Activated CD4-positive, alpha-beta T cell treated with anti-CD3 and anti-CD28 coated beads for 36 hours (primary cell): ENCODE results near the gene CADM2. TPM values are rescaled to one million over a fixed set of nuclear protein-coding genes. Genes with fewer than 3 reads are reported as not detected.

Experiments
- ATAC-seq: fragments of 200-7000 bp; cut with Tn5 transposase; one replicate; pipeline ENCODE4 v1.10.0; 2021; ENCODE audit warnings: mild to moderate bottlenecking, moderate library complexity
- CTCF ChIA-PET: fragments of 350-600 bp; sonication (Branson Sonifier 250); formaldehyde crosslinking; loops from one replicate; lab custom pipeline; 2021; ENCODE audit warnings: antibody characterized with exemption; lab: Charles Lee
- POLR2A ChIA-PET: fragments of 350-600 bp; sonication (Branson Sonifier 250); formaldehyde crosslinking; loops from one replicate; lab custom pipeline; 2021; ENCODE audit warnings: antibody characterized with exemption, inconsistent platforms; lab: Charles Lee
- DNase-seq: peaks from one replicate; pipeline ENCODE4 v3.0.0-alpha.2; 2020
- H3K27ac Mint-ChIP-seq: one replicate; pipeline ENCODE4 v1.8.0; 2021; ENCODE audit warnings: mixed read lengths
- H3K27me3 Mint-ChIP-seq: one replicate; pipeline ENCODE4 v1.8.0; 2021; ENCODE audit warnings: mixed read lengths
- H3K36me3 Mint-ChIP-seq: one replicate; pipeline ENCODE4 v1.8.0; 2021; ENCODE audit warnings: low read depth, mixed read lengths
- H3K4me1 Mint-ChIP-seq: one replicate; pipeline ENCODE4 v1.8.0; 2021; ENCODE audit warnings: mixed read lengths
- H3K4me3 Mint-ChIP-seq: one replicate; pipeline ENCODE4 v1.8.0; 2021; ENCODE audit warnings: mild to moderate bottlenecking, moderate library complexity, mixed read lengths
- H3K9me3 Mint-ChIP-seq: one replicate; pipeline ENCODE4 v1.8.0; 2021; ENCODE audit warnings: low read depth, mixed read lengths
- intact Hi-C, 2 experiments: fragments of 100-400 bp; cut with DNase I in 1 of 2; cut with micrococcal nuclease in 1 of 2; formaldehyde crosslinking; loops; one replicate each; pipeline versions ENCODE4 v1.14.2 to v1.15.1; 2022 to 2024; cut with DNase I, micrococcal nuclease
- total RNA-seq, 2 experiments: library from RNA; stranded (reverse); gene quantifications; one replicate each; pipeline ENCODE4 v1.2.3, GENCODE V29; 2021

Gene CADM2
- total RNA-seq, 2 experiments from 2014 or later = 0.05 to 0.14 TPM

DNA sequence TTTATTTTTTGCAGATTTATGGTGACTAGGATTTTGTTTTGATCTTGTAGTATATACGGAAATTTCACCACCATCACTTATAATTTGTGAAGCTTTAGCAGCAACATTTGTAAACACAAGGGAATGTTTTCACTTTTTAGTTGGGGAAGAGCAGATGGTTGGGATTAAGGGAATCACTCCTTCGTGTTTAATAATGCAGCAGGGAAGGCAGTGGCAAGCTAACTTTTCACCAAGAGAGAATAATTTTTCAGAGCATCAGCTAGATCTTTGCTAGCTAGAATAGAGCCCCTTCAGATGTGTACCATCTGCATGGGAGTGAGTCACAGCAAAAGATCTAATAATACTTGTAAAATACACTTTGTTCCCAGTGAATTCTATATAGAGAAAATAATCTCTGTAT, 632.7 kb downstream of the CADM2 start:
- Mint-ChIP-seq H3K36me3 (no peaks in the 10 kb centered on the region), H3K9me3 (no peaks in the 10 kb centered on the region), H3K4me1 (no peaks in the 10 kb centered on the region), H3K27me3 (no peaks in the 10 kb centered on the region), H3K4me3 (no peak overlapping the region), H3K27ac (no peak overlapping the region)
- intact Hi-C loops = no loop called here
- POLR2A ChIA-PET = no interaction called here
- no peak for ATAC-seq
- DNase-seq = no peak
- CTCF ChIA-PET = no interaction called here

- intact Hi-C loops = no loop called here
- Mint-ChIP-seq H3K9me3 (no peaks in the 10 kb centered on the region), H3K36me3 (no peaks in the 10 kb centered on the region), H3K4me1 (no peaks in the 10 kb centered on the region), H3K4me3 (no peak overlapping the region), H3K27ac (no peak overlapping the region), H3K27me3 (no peaks in the 10 kb centered on the region)
- ChIA-PET CTCF (no interaction called here), POLR2A (no interaction called here)
- no peak for DNase-seq
- ATAC-seq = no peak
These were observed 633.5 kb downstream of the CADM2 start for GRCh38 chr3:85592256-85592655.

- H3K27me3 Mint-ChIP-seq = no peaks in the 10 kb centered on the region
- CTCF ChIA-PET = no interaction called here
- no peaks in the 10 kb centered on the region for H3K4me1 Mint-ChIP-seq
- DNase-seq (no peak), ATAC-seq (no peak)
- POLR2A ChIA-PET = no interaction called here
- H3K4me3 Mint-ChIP-seq = no peak overlapping the region
- H3K36me3 Mint-ChIP-seq = no peaks in the 10 kb centered on the region
- intact Hi-C loops = no loop called here
- no peaks in the 10 kb centered on the region for H3K9me3 Mint-ChIP-seq
- H3K27ac Mint-ChIP-seq = no peak overlapping the region
These were observed 635.9 kb downstream of the CADM2 start for GRCh38 chr3:85594676-85595075.

DNA sequence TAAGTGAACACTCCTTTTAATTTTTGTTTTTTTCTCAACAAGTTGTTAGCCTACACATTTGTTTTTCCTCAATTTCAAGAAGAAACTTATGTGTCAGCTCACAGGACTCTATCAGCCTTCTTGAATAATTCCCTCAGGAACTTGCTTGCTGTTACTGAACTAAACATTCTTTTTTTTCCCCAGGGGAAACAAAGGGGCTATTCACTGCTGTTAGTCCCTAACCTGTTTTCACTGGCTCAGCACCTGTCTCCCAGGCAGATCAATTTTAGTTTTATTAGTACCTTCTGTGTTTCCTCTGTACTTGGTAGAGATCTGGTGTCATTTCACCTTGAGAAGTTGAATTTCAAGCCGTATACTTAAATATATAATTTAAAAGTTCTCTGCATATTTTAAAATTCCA, 644.6 kb downstream of the CADM2 start:
- Mint-ChIP-seq H3K36me3 (no peaks in the 10 kb centered on the region), H3K9me3 (peaks cover 2% of the 10 kb centered on the region), H3K4me1 (no peaks in the 10 kb centered on the region), H3K4me3 (no peak overlapping the region), H3K27ac (no peak overlapping the region), H3K27me3 (no peaks in the 10 kb centered on the region)
- ChIA-PET POLR2A (no interaction called here), CTCF (no interaction called here)
- intact Hi-C loops = no loop called here
- ATAC-seq = no peak
- no peak for DNase-seq

DNA sequence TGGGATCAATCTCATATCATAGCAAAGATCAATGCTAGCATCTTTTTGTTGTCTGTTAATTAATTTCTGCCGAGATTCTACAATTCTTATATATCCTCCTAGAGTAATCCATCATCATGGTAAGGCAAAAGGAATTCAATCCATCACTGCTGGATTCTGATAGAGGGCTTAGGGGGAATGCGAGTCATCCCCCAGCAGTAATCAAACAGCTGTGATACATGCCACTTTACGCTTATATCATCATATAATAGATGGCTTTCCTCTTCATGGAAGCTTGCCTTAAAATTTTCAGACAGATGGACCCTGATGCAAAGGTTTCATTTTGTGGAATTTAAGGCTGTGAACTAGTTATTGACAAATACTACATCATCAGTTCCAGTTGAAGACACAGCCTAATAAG, 645.9 kb downstream of the CADM2 start:
- Mint-ChIP-seq H3K27ac (no peak overlapping the region), H3K4me3 (no peak overlapping the region), H3K27me3 (no peaks in the 10 kb centered on the region), H3K4me1 (no peaks in the 10 kb centered on the region), H3K9me3 (peaks cover 2% of the 10 kb centered on the region), H3K36me3 (no peaks in the 10 kb centered on the region)
- POLR2A ChIA-PET = no interaction called here
- no peak for ATAC-seq
- DNase-seq = no peak
- CTCF ChIA-PET = no interaction called here
- intact Hi-C loops = no loop called here

- no peaks in the 10 kb centered on the region for H3K36me3 Mint-ChIP-seq
- peaks cover 2% of the 10 kb centered on the region for H3K9me3 Mint-ChIP-seq
- H3K27me3 Mint-ChIP-seq = no peaks in the 10 kb centered on the region
- CTCF ChIA-PET = no interaction called here
- POLR2A ChIA-PET = no interaction called here
- ATAC-seq (no peak), DNase-seq (no peak)
- intact Hi-C loops = no loop called here
- no peaks in the 10 kb centered on the region for H3K4me1 Mint-ChIP-seq
- H3K27ac Mint-ChIP-seq = no peak overlapping the region
- no peak overlapping the region for H3K4me3 Mint-ChIP-seq
These were observed 646.3 kb downstream of the CADM2 start for GRCh38 chr3:85605066-85605465.

DNA sequence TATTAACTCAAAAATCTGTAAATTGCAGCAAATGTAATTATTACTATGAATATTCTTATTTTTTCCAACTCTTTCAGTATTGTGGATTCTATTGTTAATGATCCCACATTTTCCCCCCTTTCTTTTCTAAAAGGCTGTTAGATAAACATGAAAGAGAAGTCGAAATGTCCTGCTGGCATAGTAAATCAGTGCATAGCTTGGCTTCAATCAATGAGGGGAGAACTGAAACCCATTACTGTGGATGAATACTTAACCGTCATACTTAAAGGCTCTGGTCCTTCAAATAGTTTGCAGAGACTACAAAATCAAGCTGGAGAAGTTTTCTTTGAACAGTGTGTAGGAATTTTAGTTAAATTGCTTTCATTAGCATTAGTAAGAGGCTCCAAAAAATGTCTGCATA, 667.9 kb downstream of the CADM2 start:
- POLR2A ChIA-PET = no interaction called here
- Mint-ChIP-seq H3K4me1 (no peaks in the 10 kb centered on the region), H3K9me3 (peaks cover 4% of the 10 kb centered on the region), H3K4me3 (no peak overlapping the region), H3K27ac (no peak overlapping the region), H3K27me3 (no peaks in the 10 kb centered on the region), H3K36me3 (no peaks in the 10 kb centered on the region)
- CTCF ChIA-PET = no interaction called here
- no peak for DNase-seq
- intact Hi-C loops = no loop called here
- ATAC-seq = no peak

DNA sequence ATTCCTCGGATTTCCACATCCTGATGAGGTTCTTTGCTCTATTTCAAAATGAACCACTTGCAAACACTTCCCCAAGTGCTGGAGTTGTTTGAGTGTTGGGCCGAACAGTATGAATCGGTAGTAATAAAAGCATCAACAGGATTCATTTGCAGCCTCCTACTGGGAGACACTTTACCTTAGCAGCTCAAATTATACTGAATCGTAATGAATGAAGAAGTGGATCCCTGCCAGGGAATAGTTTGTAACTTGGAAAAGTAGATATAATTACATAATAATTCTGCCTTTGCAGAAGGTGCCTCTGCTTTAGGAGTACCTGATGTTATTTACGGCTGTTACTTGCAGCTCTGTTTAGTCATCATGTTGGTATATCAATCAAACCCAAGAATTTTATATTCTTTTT, 669.1 kb downstream of the CADM2 start:
- H3K27ac Mint-ChIP-seq = no peak overlapping the region
- H3K4me1 Mint-ChIP-seq = no peaks in the 10 kb centered on the region
- H3K36me3 Mint-ChIP-seq = no peaks in the 10 kb centered on the region
- H3K27me3 Mint-ChIP-seq = no peaks in the 10 kb centered on the region
- ChIA-PET POLR2A (no interaction called here), CTCF (no interaction called here)
- DNase-seq (no peak), ATAC-seq (no peak)
- no peaks in the 10 kb centered on the region for H3K9me3 Mint-ChIP-seq
- intact Hi-C loops = no loop called here
- H3K4me3 Mint-ChIP-seq = no peak overlapping the region

DNA sequence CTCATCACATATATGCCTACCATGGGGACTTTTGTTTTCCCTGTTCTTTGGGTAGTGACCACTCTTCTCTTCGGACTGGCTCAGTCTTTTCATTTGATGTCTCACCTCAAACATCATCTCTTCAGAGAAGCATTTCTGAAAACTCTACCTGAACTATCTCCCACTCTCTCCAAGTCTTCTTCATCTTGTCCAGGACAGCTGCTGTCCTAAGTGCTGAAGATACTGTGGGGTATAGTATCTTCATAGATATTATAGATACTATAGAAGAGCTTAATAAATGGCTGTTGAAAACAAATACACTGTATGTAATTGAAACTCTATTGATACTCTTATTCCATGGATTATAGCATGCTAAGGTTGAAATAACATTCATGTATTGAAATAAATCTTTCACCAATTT, 672.3 kb downstream of the CADM2 start:
- Mint-ChIP-seq H3K36me3 (no peaks in the 10 kb centered on the region), H3K4me3 (no peak overlapping the region), H3K27me3 (no peaks in the 10 kb centered on the region), H3K27ac (no peak overlapping the region), H3K4me1 (no peaks in the 10 kb centered on the region), H3K9me3 (no peaks in the 10 kb centered on the region)
- POLR2A ChIA-PET = no interaction called here
- ATAC-seq (no peak), DNase-seq (no peak)
- intact Hi-C loops = no loop called here
- CTCF ChIA-PET = no interaction called here

- intact Hi-C loops = no loop called here
- Mint-ChIP-seq H3K27me3 (no peaks in the 10 kb centered on the region), H3K4me3 (no peak overlapping the region), H3K27ac (no peak overlapping the region), H3K36me3 (no peaks in the 10 kb centered on the region), H3K4me1 (no peaks in the 10 kb centered on the region), H3K9me3 (no peaks in the 10 kb centered on the region)
- ATAC-seq (no peak), DNase-seq (no peak)
- ChIA-PET POLR2A (no interaction called here), CTCF (no interaction called here)
These were observed 674.1 kb downstream of the CADM2 start for GRCh38 chr3:85632921-85633320.

- intact Hi-C loops = no loop called here
- POLR2A ChIA-PET = no interaction called here
- H3K27ac Mint-ChIP-seq = no peak overlapping the region
- DNase-seq (no peak), ATAC-seq (no peak)
- H3K4me1 Mint-ChIP-seq = no peaks in the 10 kb centered on the region
- H3K9me3 Mint-ChIP-seq = peaks cover 2% of the 10 kb centered on the region
- H3K4me3 Mint-ChIP-seq = no peak overlapping the region
- no peaks in the 10 kb centered on the region for H3K27me3 Mint-ChIP-seq
- CTCF ChIA-PET = no interaction called here
- no peaks in the 10 kb centered on the region for H3K36me3 Mint-ChIP-seq
These were observed 693.6 kb downstream of the CADM2 start for GRCh38 chr3:85652360-85652759.

GRCh38 chr3:85660451-85660850, 701.7 kb downstream of the CADM2 start:
- ATAC-seq (no peak), DNase-seq (no peak)
- Mint-ChIP-seq H3K36me3 (no peaks in the 10 kb centered on the region), H3K4me3 (no peak overlapping the region), H3K9me3 (peaks cover 6% of the 10 kb centered on the region), H3K27ac (no peak overlapping the region), H3K27me3 (no peaks in the 10 kb centered on the region), H3K4me1 (no peaks in the 10 kb centered on the region)
- POLR2A ChIA-PET = no interaction called here
- intact Hi-C loops = no loop called here
- CTCF ChIA-PET = no interaction called here

GRCh38 chr3:85662462-85662861, 703.7 kb downstream of the CADM2 start:
- no peaks in the 10 kb centered on the region for H3K36me3 Mint-ChIP-seq
- CTCF ChIA-PET = no interaction called here
- no peaks in the 10 kb centered on the region for H3K27me3 Mint-ChIP-seq
- intact Hi-C loops = no loop called here
- no peaks in the 10 kb centered on the region for H3K4me1 Mint-ChIP-seq
- H3K27ac Mint-ChIP-seq = no peak overlapping the region
- H3K4me3 Mint-ChIP-seq = no peak overlapping the region
- H3K9me3 Mint-ChIP-seq = peaks cover 6% of the 10 kb centered on the region
- DNase-seq (no peak), ATAC-seq (no peak)
- POLR2A ChIA-PET = no interaction called here
